GM23248 (cell line): Measurements from ENCODE around the gene PAFAH2.

Source experiments
- EZH2 ChIP-seq: fragments of 200-600 bp; sonication (generic); IDR thresholded peaks from 2 replicates; pipeline ENCODE4 v1.6.1; 2018; ENCODE audit warnings: antibody characterized with exemption, mild to moderate bottlenecking; ENCODE audit not compliant: insufficient read depth, poor library complexity, severe bottlenecking
- EZH2phosphoT487 ChIP-seq: fragments of 200-600 bp; sonication (generic); IDR thresholded peaks from 2 replicates; pipeline ENCODE4 v1.6.1; 2018; ENCODE audit warnings: antibody characterized with exemption, moderate library complexity, mild to moderate bottlenecking, low read depth; ENCODE audit not compliant: insufficient read depth

DNA sequence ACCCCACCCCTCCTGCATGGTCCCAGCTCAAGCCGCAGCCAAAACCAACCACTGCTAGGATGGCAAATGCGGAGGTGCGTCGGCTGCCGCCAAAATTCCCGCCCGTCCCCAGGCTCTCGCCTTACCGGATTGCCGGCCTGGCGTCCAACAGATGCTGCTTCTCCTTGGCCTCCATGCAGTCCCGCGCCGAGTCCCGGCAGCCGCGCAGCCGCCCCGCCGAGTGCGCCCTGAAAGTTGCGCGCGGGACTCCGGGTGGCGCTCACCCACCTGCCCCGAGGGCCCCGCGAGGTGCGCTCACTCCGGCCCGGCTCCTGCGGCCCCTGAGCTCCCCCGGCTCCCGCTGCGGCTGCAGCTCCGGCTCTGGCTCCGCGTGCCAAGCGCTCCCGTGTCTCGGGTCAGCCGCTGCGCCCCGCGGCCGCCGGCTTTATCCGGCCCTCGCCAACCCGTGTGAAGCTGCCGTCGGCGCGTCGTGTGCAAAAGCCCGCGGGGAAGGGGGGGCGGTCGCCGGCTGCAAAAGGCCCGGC is 47.9 kb upstream of the PAFAH2 start, which contains the start of gene SLC30A2:
- no peak for TF ChIP-seq EZH2
- peak; percentile 37; the same call in 1 of the 2 replicates for TF ChIP-seq EZH2phosphoT487
